ENCODE measurements around the gene APPBP2. TPM values are rescaled to one million over a fixed set of nuclear protein-coding genes. Genes with fewer than 3 reads are reported as not detected.

Gene APPBP2
- polyA plus RNA-seq, 1 donor (not counting 4 experiments of a cell fraction or from before 2014, with no cell fraction given) = 21.1 TPM

DNA sequence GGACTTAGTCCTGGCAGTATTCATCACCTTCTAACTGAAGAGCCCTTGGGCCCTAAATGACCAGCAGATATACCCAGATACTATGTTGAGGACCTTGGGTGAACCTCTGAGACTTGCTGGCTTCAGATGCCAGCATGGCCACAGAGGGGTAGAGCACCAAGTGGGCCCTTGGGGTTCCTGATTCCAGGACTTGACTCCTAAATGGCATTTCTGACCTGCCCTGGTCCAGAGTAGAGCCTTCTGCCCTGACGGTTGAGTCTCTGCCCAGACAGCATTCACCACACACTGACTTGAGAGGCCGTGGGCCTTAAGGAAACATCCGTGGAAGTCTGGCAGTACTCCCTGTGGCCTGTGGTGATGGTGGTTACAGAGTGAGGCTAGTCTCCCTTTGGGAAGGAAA, 2.8 kb upstream of the APPBP2 start:
- FAIRE-seq = no peak
- no peaks in the 10 kb centered on the region for H3K27me3 ChIP-seq (ENCODE audit: control insufficient read depth, extremely low read depth, insufficient read depth, low read length)

DNA sequence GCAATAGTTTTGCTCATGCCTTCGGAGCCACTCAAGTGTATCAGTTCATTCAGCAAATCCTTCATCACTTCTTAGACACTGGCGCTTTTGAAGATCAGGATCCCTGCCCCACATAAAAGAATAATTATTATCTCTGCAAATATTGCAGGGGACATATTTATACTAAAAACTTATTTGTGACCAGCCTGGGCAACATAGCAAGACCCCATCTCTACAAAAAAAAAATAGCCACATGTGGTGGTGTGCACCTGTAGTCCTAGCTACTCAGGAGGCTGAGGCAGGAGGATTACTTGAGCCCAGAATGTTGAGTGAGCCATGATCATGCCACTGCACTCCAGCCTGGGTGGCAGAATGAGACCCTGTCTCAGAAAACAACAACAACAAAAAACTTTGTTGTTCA, 1.7 kb upstream of the APPBP2 start:
- FAIRE-seq (no peak), DNase-seq (ENCODE audit: low read depth, low spot score) (no peak)
- Histone ChIP-seq H3K36me3 (ENCODE audit: control insufficient read depth in 2 of 2, extremely low read depth in 1 of 2, insufficient read depth in 2 of 2, low read length in 2 of 2) (no peaks in the 10 kb centered on the region), H3K4me1 (ENCODE audit: control insufficient read depth, extremely low read depth, insufficient read depth, low read length) (peaks cover 19% of the 10 kb centered on the region), H3K9me1 (ENCODE audit: control insufficient read depth, extremely low read depth, insufficient read depth, low read length) (peaks cover 3% of the 10 kb centered on the region), H3K9ac (ENCODE audit: control insufficient read depth, extremely low read depth, insufficient read depth, low read length) (no peak overlapping the region), H3K4me3 (ENCODE audit: control insufficient read depth in 2 of 3, extremely low read depth in 1 of 3, insufficient read depth in 2 of 3, low read depth in 1 of 3, low read length in 3 of 3) (no peak overlapping the region), H3K9me3 (ENCODE audit: control insufficient read depth, low read depth, low read length) (no peaks in the 10 kb centered on the region), H3K27me3 (ENCODE audit: control insufficient read depth, extremely low read depth, insufficient read depth, low read length) (no peaks in the 10 kb centered on the region), H2AFZ (ENCODE audit: control insufficient read depth, low read length) (no peak overlapping the region), H3K4me2 (ENCODE audit: control insufficient read depth, extremely low read depth, insufficient read depth, low read depth, low read length) (no peak overlapping the region), H3K79me2 (ENCODE audit: control insufficient read depth, insufficient read depth, low read length) (peaks cover 36% of the 10 kb centered on the region), H4K20me1 (ENCODE audit: control insufficient read depth, extremely low read depth, insufficient read depth, low read length) (no peaks in the 10 kb centered on the region), H3K27ac (ENCODE audit: control insufficient read depth, insufficient read depth, low read length) (no peak overlapping the region)
- dilution Hi-C loops (cut with MboI; ENCODE audit: extremely low pct_ligation_motif_present, low sequenced_read_pairs) = no loop called here
- TF ChIP-seq CTCF (optimal IDR thresholded peaks at IDR 0.05 in 1 of 3, IDR thresholded peaks at IDR 0.05 in 1 of 3, conservative IDR thresholded peaks at IDR 0.05 in 1 of 3; ENCODE audit: extremely low read depth in 1 of 3, insufficient read depth in 2 of 3, low read length in 3 of 3) = no peak
- no peak for TF ChIP-seq EZH2 (IDR thresholded peaks at IDR 0.05; ENCODE audit: low read length)

More for the DNA sequence above, 2.8 kb upstream of the APPBP2 start:
- no peak overlapping the region for H3K27ac ChIP-seq (ENCODE audit: control insufficient read depth, insufficient read depth, low read length)
- no peak overlapping the region for H2AFZ ChIP-seq (ENCODE audit: control insufficient read depth, low read length)
- dilution Hi-C loops (cut with MboI; ENCODE audit: extremely low pct_ligation_motif_present, low sequenced_read_pairs) = no loop called here
- H3K9me1 ChIP-seq (ENCODE audit: control insufficient read depth, extremely low read depth, insufficient read depth, low read length) = no peaks in the 10 kb centered on the region
- TF ChIP-seq CTCF (optimal IDR thresholded peaks at IDR 0.05 in 1 of 3, IDR thresholded peaks at IDR 0.05 in 1 of 3, conservative IDR thresholded peaks at IDR 0.05 in 1 of 3; ENCODE audit: extremely low read depth in 1 of 3, insufficient read depth in 2 of 3, low read length in 3 of 3) = no peak
- no peak for TF ChIP-seq EZH2 (IDR thresholded peaks at IDR 0.05; ENCODE audit: low read length)
- no peaks in the 10 kb centered on the region for H3K36me3 ChIP-seq (ENCODE audit: control insufficient read depth in 2 of 2, extremely low read depth in 1 of 2, insufficient read depth in 2 of 2, low read length in 2 of 2)
- no peaks in the 10 kb centered on the region for H3K9me3 ChIP-seq (ENCODE audit: control insufficient read depth, low read depth, low read length)
- peaks cover 25% of the 10 kb centered on the region for H3K79me2 ChIP-seq (ENCODE audit: control insufficient read depth, insufficient read depth, low read length)
- DNase-seq (ENCODE audit: low read depth, low spot score) = no peak
- no peaks in the 10 kb centered on the region for H4K20me1 ChIP-seq (ENCODE audit: control insufficient read depth, extremely low read depth, insufficient read depth, low read length)
- H3K4me2 ChIP-seq (ENCODE audit: control insufficient read depth, extremely low read depth, insufficient read depth, low read depth, low read length) = no peak overlapping the region
- H3K9ac ChIP-seq (ENCODE audit: control insufficient read depth, extremely low read depth, insufficient read depth, low read length) = no peak overlapping the region
- peaks cover 19% of the 10 kb centered on the region for H3K4me1 ChIP-seq (ENCODE audit: control insufficient read depth, extremely low read depth, insufficient read depth, low read length)
- no peak overlapping the region for H3K4me3 ChIP-seq (ENCODE audit: control insufficient read depth in 2 of 3, extremely low read depth in 1 of 3, insufficient read depth in 2 of 3, low read depth in 1 of 3, low read length in 3 of 3)

Data from keratinocyte (primary cell).